H9 (cell line): Measurements from ENCODE around the gene PALM2AKAP2. TPM values are rescaled to one million over a fixed set of nuclear protein-coding genes. Genes with fewer than 3 reads are reported as not detected.

Source experiments
- DNase-seq: peaks from one replicate; pipeline ENCODE4 v3.0.0-alpha.2; 2017
- H2AFZ ChIP-seq: one replicate; pipeline ENCODE4 v1.6.1; 2013; ENCODE audit warnings: mild to moderate bottlenecking, low read length, control low read depth, moderate library complexity
- H2AK5ac ChIP-seq: 2 replicates; pipeline ENCODE4 v1.6.1; 2013; ENCODE audit warnings: low read length, control low read depth, mixed read lengths; ENCODE audit not compliant: insufficient read length
- H2BK120ac ChIP-seq: one replicate; pipeline ENCODE4 v1.6.1; 2013; ENCODE audit warnings: low read depth, mild to moderate bottlenecking, low read length, control low read depth, inconsistent platforms; ENCODE audit not compliant: poor library complexity, severe bottlenecking
- H2BK12ac ChIP-seq: 2 replicates; pipeline ENCODE4 v1.6.1; 2013; ENCODE audit warnings: low read length, control low read depth, mixed read lengths, low read depth; ENCODE audit not compliant: insufficient read length
- H2BK15ac ChIP-seq: 2 replicates; pipeline ENCODE4 v1.6.1; 2013; ENCODE audit warnings: low read depth, low read length, control low read depth
- H2BK20ac ChIP-seq: one replicate; pipeline ENCODE4 v1.6.1; 2013; ENCODE audit warnings: low read depth, mild to moderate bottlenecking, low read length, control low read depth, inconsistent platforms; ENCODE audit not compliant: poor library complexity, severe bottlenecking
- H2BK5ac ChIP-seq: 2 replicates; pipeline ENCODE4 v1.6.1; 2013; ENCODE audit warnings: low read length, control low read depth, mixed read lengths; ENCODE audit not compliant: insufficient read length
- H3K14ac ChIP-seq: 2 replicates; pipeline ENCODE4 v1.6.1; 2013; ENCODE audit warnings: low read length, control low read depth; ENCODE audit not compliant: insufficient read depth
- H3K18ac ChIP-seq: 2 replicates; pipeline ENCODE4 v1.6.1; 2013; ENCODE audit warnings: low read depth, mild to moderate bottlenecking, mixed read lengths, low read length, control low read depth; ENCODE audit not compliant: insufficient read length
- H3K23ac ChIP-seq: 2 replicates; pipeline ENCODE4 v1.6.1; 2013; ENCODE audit warnings: low read length, control low read depth, mixed read lengths, low read depth; ENCODE audit not compliant: insufficient read length
- H3K23me2 ChIP-seq: 2 replicates; pipeline ENCODE4 v1.6.1; 2013; ENCODE audit warnings: low read depth, mild to moderate bottlenecking, mixed read lengths, low read length, control low read depth; ENCODE audit not compliant: insufficient read length, poor library complexity, severe bottlenecking
- H3K27ac ChIP-seq: 2 replicates; pipeline ENCODE4 v1.5.1; 2013; ENCODE audit warnings: low read length, control low read depth, mixed read lengths, low read depth; ENCODE audit not compliant: insufficient read length
- H3K27me3 ChIP-seq: 2 replicates; pipeline ENCODE4 v1.6.1; 2013; ENCODE audit warnings: low read length, control low read depth, inconsistent platforms; ENCODE audit not compliant: insufficient read depth
- H3K4ac ChIP-seq: 2 replicates; pipeline ENCODE4 v1.6.1; 2013; ENCODE audit warnings: low read depth, mild to moderate bottlenecking, control low read depth, inconsistent platforms, low read length, moderate library complexity
- H3K4me1 ChIP-seq: 2 replicates; pipeline ENCODE4 v1.6.1; 2013; ENCODE audit warnings: low read length, control low read depth, inconsistent platforms; ENCODE audit not compliant: insufficient read depth
- H3K4me2 ChIP-seq: 2 replicates; pipeline ENCODE4 v1.6.1; 2013; ENCODE audit warnings: low read length, control low read depth, mixed read lengths; ENCODE audit not compliant: insufficient read length, insufficient read depth
- H3K56ac ChIP-seq: 2 replicates; pipeline ENCODE4 v1.6.1; 2013; ENCODE audit warnings: low read depth, mild to moderate bottlenecking, mixed read lengths, low read length, control low read depth; ENCODE audit not compliant: insufficient read length
- H3K79me1 ChIP-seq: 2 replicates; pipeline ENCODE4 v1.6.1; 2013; ENCODE audit warnings: low read depth, mild to moderate bottlenecking, moderate library complexity, low read length, control low read depth, inconsistent platforms; ENCODE audit not compliant: insufficient read depth, poor library complexity, severe bottlenecking
- H3K79me2 ChIP-seq: 2 replicates; pipeline ENCODE4 v1.6.1; 2013; ENCODE audit warnings: low read length, control low read depth, inconsistent platforms; ENCODE audit not compliant: insufficient read depth
- H3K9ac ChIP-seq: 2 replicates; pipeline ENCODE4 v1.6.1; 2013; ENCODE audit warnings: low read length, control low read depth, mixed read lengths; ENCODE audit not compliant: insufficient read length; ENCODE audit errors: extremely low read depth
- H3K9me3 ChIP-seq: one replicate; pipeline ENCODE4 v1.6.1; 2013; ENCODE audit warnings: low read depth, low read length, inconsistent platforms; ENCODE audit not compliant: control insufficient read depth
- H3T11ph ChIP-seq: one replicate; pipeline ENCODE4 v1.6.1; 2013; ENCODE audit warnings: mild to moderate bottlenecking, low read length, control low read depth, inconsistent platforms
- H4K20me1 ChIP-seq: one replicate; pipeline ENCODE4 v1.6.1; 2013; ENCODE audit not compliant: control insufficient read depth, insufficient read length, insufficient read depth
- H4K5ac ChIP-seq: 2 replicates; pipeline ENCODE4 v1.6.1; 2013; ENCODE audit warnings: low read depth, mild to moderate bottlenecking, mixed read lengths, low read length, control low read depth; ENCODE audit not compliant: insufficient read length
- H4K8ac ChIP-seq: replicated peaks from 2 replicates; pipeline ENCODE4 v1.6.1; 2013; ENCODE audit warnings: low read length, control low read depth, mixed read lengths, low read depth; ENCODE audit not compliant: insufficient read length
- H4K91ac ChIP-seq: 2 replicates; pipeline ENCODE4 v1.6.1; 2013; ENCODE audit warnings: low read depth, mild to moderate bottlenecking, moderate library complexity, mixed read lengths, low read length, control low read depth; ENCODE audit not compliant: insufficient read length
- H3K27ac Mint-ChIP-seq, 3 experiments: 2 replicates in 2 of 3; 3 replicates in 1 of 3; pipeline ENCODE4 v1.8.0; 2020 to 2021; ENCODE audit warnings: mixed read lengths in 3 of 3, mild to moderate bottlenecking in 1 of 3, moderate library complexity in 1 of 3
- H3K27me3 Mint-ChIP-seq: 2 replicates; pipeline ENCODE4 v1.8.0; 2021; ENCODE audit warnings: low read depth, mild to moderate bottlenecking, moderate library complexity, mixed read lengths
- H3K36me3 Mint-ChIP-seq, 3 experiments: 2 replicates in 2 of 3; 3 replicates in 1 of 3; pipeline ENCODE4 v1.8.0; 2020 to 2021; ENCODE audit warnings: low read depth in 3 of 3, mixed read lengths in 3 of 3; ENCODE audit not compliant: insufficient read depth in 1 of 3
- H3K4me1 Mint-ChIP-seq, 2 experiments: 2 replicates each; pipeline ENCODE4 v1.8.0; 2020; ENCODE audit warnings: mixed read lengths in 2 of 2
- H3K4me3 Mint-ChIP-seq, 2 experiments: 2 replicates in 1 of 2; 3 replicates in 1 of 2; pipeline ENCODE4 v1.8.0; 2020 to 2021; ENCODE audit warnings: mild to moderate bottlenecking in 2 of 2, mixed read lengths in 2 of 2, moderate library complexity in 1 of 2
- H3K9me3 Mint-ChIP-seq, 2 experiments: 2 replicates in 1 of 2; 3 replicates in 1 of 2; pipeline ENCODE4 v1.8.0; 2020; ENCODE audit warnings: mild to moderate bottlenecking in 2 of 2, mixed read lengths in 2 of 2, moderate library complexity in 1 of 2
- WGBS: extraction: QIAGEN DNeasy Blood & Tissue Kit; methylation state at CpG from one replicate; pipeline ENCODE4 v1.1.7; 2013; ENCODE audit warnings: missing lambda C conversion rate, low lambda C conversion rate, mixed read lengths; ENCODE audit not compliant: insufficient read length; ENCODE audit errors: extremely low coverage; 5-methylcytosine and 5-hydroxymethylcytosine counted together
- total RNA-seq: library from RNA; stranded (reverse); gene quantifications from 2 replicates; pipeline ENCODE4 v1.2.1, GENCODE V29; 2021
- TF ChIP-seq, protein P1 (sequence below): fragments of 200-600 bp; sonication (generic); conservative IDR thresholded peaks from 3 replicates; pipeline ENCODE4 v1.8.0; 2021; ENCODE audit warnings: antibody characterized with exemption, mild to moderate bottlenecking

The PALM2AKAP2 gene
- total RNA-seq, 1 experiment from 2014 or later: 3.6 TPM

DNA sequence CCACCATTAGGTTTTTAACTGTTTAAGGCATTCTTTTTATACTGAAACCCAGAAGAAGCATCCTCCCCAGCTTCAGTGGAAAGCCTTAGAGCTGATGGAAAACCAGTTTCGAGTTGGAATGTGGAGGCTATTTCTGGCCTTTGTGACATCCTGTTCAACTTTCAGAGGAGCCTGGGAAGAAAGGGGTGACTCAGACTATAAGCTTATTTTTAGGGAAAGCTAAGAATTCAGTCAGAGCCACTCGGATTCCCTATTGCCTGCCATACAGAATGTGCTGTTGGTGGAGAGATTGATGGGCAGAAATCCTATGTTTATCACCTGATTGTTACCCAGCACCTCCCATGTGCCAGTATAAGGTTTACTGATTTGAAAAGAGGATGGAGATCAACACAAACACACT is 19.8 kb downstream of the PALM2AKAP2 start:
- H2AFZ ChIP-seq: no peak overlapping the region
- H4K91ac ChIP-seq: no peak overlapping the region
- H3K4me3 Mint-ChIP-seq: no peak overlapping the region
- TF ChIP-seq, protein P1, sequence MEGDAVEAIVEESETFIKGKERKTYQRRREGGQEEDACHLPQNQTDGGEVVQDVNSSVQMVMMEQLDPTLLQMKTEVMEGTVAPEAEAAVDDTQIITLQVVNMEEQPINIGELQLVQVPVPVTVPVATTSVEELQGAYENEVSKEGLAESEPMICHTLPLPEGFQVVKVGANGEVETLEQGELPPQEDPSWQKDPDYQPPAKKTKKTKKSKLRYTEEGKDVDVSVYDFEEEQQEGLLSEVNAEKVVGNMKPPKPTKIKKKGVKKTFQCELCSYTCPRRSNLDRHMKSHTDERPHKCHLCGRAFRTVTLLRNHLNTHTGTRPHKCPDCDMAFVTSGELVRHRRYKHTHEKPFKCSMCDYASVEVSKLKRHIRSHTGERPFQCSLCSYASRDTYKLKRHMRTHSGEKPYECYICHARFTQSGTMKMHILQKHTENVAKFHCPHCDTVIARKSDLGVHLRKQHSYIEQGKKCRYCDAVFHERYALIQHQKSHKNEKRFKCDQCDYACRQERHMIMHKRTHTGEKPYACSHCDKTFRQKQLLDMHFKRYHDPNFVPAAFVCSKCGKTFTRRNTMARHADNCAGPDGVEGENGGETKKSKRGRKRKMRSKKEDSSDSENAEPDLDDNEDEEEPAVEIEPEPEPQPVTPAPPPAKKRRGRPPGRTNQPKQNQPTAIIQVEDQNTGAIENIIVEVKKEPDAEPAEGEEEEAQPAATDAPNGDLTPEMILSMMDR: no peak
- H3K27me3 Mint-ChIP-seq: peaks cover 4% of the 10 kb centered on the region
- H3K27me3 ChIP-seq: no peaks in the 10 kb centered on the region
- DNase-seq: no peak
- H3K4ac ChIP-seq: no peak overlapping the region
- H3K27ac Mint-ChIP-seq: no peak overlapping the region
- no CpG with 5 or more reads among the region's 2 CpGs for WGBS
- no peaks in the 10 kb centered on the region for H3K79me2 ChIP-seq
- H3K4me1 Mint-ChIP-seq: no peaks in the 10 kb centered on the region
- H3K56ac ChIP-seq: no peak overlapping the region
- H2BK20ac ChIP-seq: no peak overlapping the region
- no peak overlapping the region for H4K8ac ChIP-seq
- no peak overlapping the region for H4K5ac ChIP-seq
- H3K4me2 ChIP-seq: no peak overlapping the region
- H2BK12ac ChIP-seq: no peak overlapping the region
- no peaks in the 10 kb centered on the region for H3K9me3 Mint-ChIP-seq
- no peaks in the 10 kb centered on the region for H3K23me2 ChIP-seq
- no peak overlapping the region for H3K23ac ChIP-seq
- no peak overlapping the region for H3K27ac ChIP-seq
- no peak overlapping the region for H3K9ac ChIP-seq
- H2BK5ac ChIP-seq: no peak overlapping the region
- H2BK120ac ChIP-seq: no peak overlapping the region
- H3K4me1 ChIP-seq: no peaks in the 10 kb centered on the region
- no peaks in the 10 kb centered on the region for H3K79me1 ChIP-seq
- H3K18ac ChIP-seq: no peak overlapping the region
- H3T11ph ChIP-seq: no peak overlapping the region
- no peaks in the 10 kb centered on the region for H3K36me3 Mint-ChIP-seq
- no peak overlapping the region for H3K14ac ChIP-seq
- H4K20me1 ChIP-seq: no peaks in the 10 kb centered on the region
- no peak overlapping the region for H2BK15ac ChIP-seq
- no peaks in the 10 kb centered on the region for H3K9me3 ChIP-seq
- H2AK5ac ChIP-seq: no peak overlapping the region
